ENCODE results near the gene COPS6. TPM values are rescaled to one million over a fixed set of nuclear protein-coding genes. Genes with fewer than 3 reads are reported as not detected.

Gene COPS6
- total RNA-seq, 4 donors from 2014 or later: 18.3 to 61.3 (median 44.5) TPM

GRCh38 chr7:100132126-100132525, 43.4 kb downstream of the COPS6 start:
- 48 to 60% methylated on average over 5 to 7 of the region's 7 CpGs for WGBS, 2 donors (ENCODE audit: low coverage in 1 of 2)
- H3K4me3 ChIP-seq: no peak overlapping the region
- DNase-seq: no peak
- no peaks in the 10 kb centered on the region for H3K27me3 ChIP-seq
- intact Hi-C loops (cut with DNase I; ENCODE audit: low total_unique reads) (loop anchor here (5.0 kb wide), 1 partner anchor 90 kb away; no protein-coding TSS in a partner anchor), in situ Hi-C loops (cut with MboI; ENCODE audit: low pct_ligation_motif_present in 1 of 4, low pct_unique_long_range_greater_than_20kb in 1 of 4, low sequenced_read_pairs in 3 of 4) (loop anchor here in 1 of 4 donors (5.0 kb wide), 1 partner anchor 85 kb away; the partner anchor contains the start of gene PVRIG)
- no peak for TF ChIP-seq POLR2AphosphoS5 (IDR thresholded peaks at IDR 0.05)
- no peak for TF ChIP-seq CTCF (IDR thresholded peaks at IDR 0.05)
- TF ChIP-seq EP300 (IDR thresholded peaks at IDR 0.05; ENCODE audit: low read depth): no peak
- no peak for TF ChIP-seq POLR2A (IDR thresholded peaks at IDR 0.05)
- no peak overlapping the region for H3K27ac ChIP-seq
- H3K36me3 ChIP-seq: no peaks in the 10 kb centered on the region
- H3K9me3 ChIP-seq: no peaks in the 10 kb centered on the region
- peaks cover 6 to 37% (median 21%) of the 10 kb centered on the region in 4 donors for H3K4me1 ChIP-seq

- WGBS, 2 donors (ENCODE audit: low coverage in 1 of 2): 17 to 36% methylated on average over 2 to 3 of the region's 3 CpGs
- H3K4me3 ChIP-seq: no peak overlapping the region
- H3K4me1 ChIP-seq: peaks cover 6 to 37% (median 20%) of the 10 kb centered on the region in 4 donors
- no peaks in the 10 kb centered on the region for H3K27me3 ChIP-seq
- no peak overlapping the region for H3K27ac ChIP-seq
- H3K36me3 ChIP-seq: no peaks in the 10 kb centered on the region
- in situ Hi-C loops (cut with MboI; ENCODE audit: low pct_ligation_motif_present in 1 of 4, low pct_unique_long_range_greater_than_20kb in 1 of 4, low sequenced_read_pairs in 3 of 4) (loop anchor here in 1 of 4 donors (5.0 kb wide), 1 partner anchor 85 kb away; the partner anchor contains the start of gene PVRIG), intact Hi-C loops (cut with DNase I; ENCODE audit: low total_unique reads) (loop anchor here (5.0 kb wide), 1 partner anchor 90 kb away; no protein-coding TSS in a partner anchor)
- peak; percentile 76 for DNase-seq
- no peak for TF ChIP-seq EP300 (IDR thresholded peaks at IDR 0.05; ENCODE audit: low read depth)
- peak; percentile 75 to 96 (median 82) for TF ChIP-seq CTCF (IDR thresholded peaks at IDR 0.05)
- TF ChIP-seq POLR2AphosphoS5 (IDR thresholded peaks at IDR 0.05): no peak
- no peak for TF ChIP-seq POLR2A (IDR thresholded peaks at IDR 0.05)
- no peaks in the 10 kb centered on the region for H3K9me3 ChIP-seq
Observed at GRCh38 chr7:100132697-100133151, 44.0 kb downstream of the COPS6 start.

GRCh38 chr7:100137851-100138760, 49.3 kb downstream of the COPS6 start:
- no peak for DNase-seq
- 43 to 65% methylated on average over 6 to 13 of the region's 13 CpGs for WGBS, 2 donors (ENCODE audit: low coverage in 1 of 2)
- no peaks in the 10 kb centered on the region for H3K36me3 ChIP-seq
- H3K4me3 ChIP-seq: no peak overlapping the region
- no peaks in the 10 kb centered on the region for H3K9me3 ChIP-seq
- in situ Hi-C loops (cut with MboI; ENCODE audit: low pct_ligation_motif_present in 1 of 4, low pct_unique_long_range_greater_than_20kb in 1 of 4, low sequenced_read_pairs in 3 of 4): no loop called here
- no peak for TF ChIP-seq POLR2A (IDR thresholded peaks at IDR 0.05)
- TF ChIP-seq POLR2AphosphoS5 (IDR thresholded peaks at IDR 0.05): no peak
- no peak for TF ChIP-seq EP300 (IDR thresholded peaks at IDR 0.05; ENCODE audit: low read depth)
- no peak for TF ChIP-seq CTCF (IDR thresholded peaks at IDR 0.05)
- H3K4me1 ChIP-seq: peaks cover 0 to 21% (median 8%) of the 10 kb centered on the region in 4 donors
- no peaks in the 10 kb centered on the region for H3K27me3 ChIP-seq
- intact Hi-C loops (cut with DNase I; ENCODE audit: low total_unique reads): loop anchor here (5.0 kb wide), 1 partner anchor 74 kb away; no protein-coding TSS in a partner anchor
- H3K27ac ChIP-seq: peak overlapping the region in 3 of 4 donors; percentile 17 to 55 (median 41)

- H3K27ac ChIP-seq: peak overlapping the region; percentile 70 to 78 (median 75)
- 42 to 67% methylated on average over 1 to 3 of the region's 3 CpGs for WGBS, 2 donors (ENCODE audit: low coverage in 1 of 2)
- H3K27me3 ChIP-seq: no peaks in the 10 kb centered on the region
- H3K9me3 ChIP-seq: no peaks in the 10 kb centered on the region
- DNase-seq: no peak
- intact Hi-C loops (cut with DNase I; ENCODE audit: low total_unique reads): no loop called here
- TF ChIP-seq EP300 (IDR thresholded peaks at IDR 0.05; ENCODE audit: low read depth) (peak; percentile 65), CTCF (IDR thresholded peaks at IDR 0.05) (no peak), POLR2AphosphoS5 (IDR thresholded peaks at IDR 0.05) (peak in 2 of 3 donors; percentile 48 to 57)
- H3K4me1 ChIP-seq: peaks cover 0 to 21% (median 8%) of the 10 kb centered on the region in 4 donors
- no peaks in the 10 kb centered on the region for H3K36me3 ChIP-seq
- H3K4me3 ChIP-seq: no peak overlapping the region
- in situ Hi-C loops (cut with MboI; ENCODE audit: low pct_ligation_motif_present in 1 of 4, low pct_unique_long_range_greater_than_20kb in 1 of 4, low sequenced_read_pairs in 3 of 4): no loop called here
Observed at GRCh38 chr7:100141555-100141949, 52.8 kb downstream of the COPS6 start.
